GM12801 (cell line): ENCODE measurements around the gene AGAP3.

Experiments
- TF ChIP-seq, protein P1 (sequence below): IDR thresholded peaks from one replicate; pipeline ENCODE4 v1.5.1; 2011; ENCODE audit warnings: control low read depth; ENCODE audit not compliant: insufficient read length; ENCODE audit errors: extremely low read depth

Gene AGAP3

GRCh38 chr7:151089893-151090730 is 3.8 kb downstream of the AGAP3 start:
- TF ChIP-seq, protein P1, sequence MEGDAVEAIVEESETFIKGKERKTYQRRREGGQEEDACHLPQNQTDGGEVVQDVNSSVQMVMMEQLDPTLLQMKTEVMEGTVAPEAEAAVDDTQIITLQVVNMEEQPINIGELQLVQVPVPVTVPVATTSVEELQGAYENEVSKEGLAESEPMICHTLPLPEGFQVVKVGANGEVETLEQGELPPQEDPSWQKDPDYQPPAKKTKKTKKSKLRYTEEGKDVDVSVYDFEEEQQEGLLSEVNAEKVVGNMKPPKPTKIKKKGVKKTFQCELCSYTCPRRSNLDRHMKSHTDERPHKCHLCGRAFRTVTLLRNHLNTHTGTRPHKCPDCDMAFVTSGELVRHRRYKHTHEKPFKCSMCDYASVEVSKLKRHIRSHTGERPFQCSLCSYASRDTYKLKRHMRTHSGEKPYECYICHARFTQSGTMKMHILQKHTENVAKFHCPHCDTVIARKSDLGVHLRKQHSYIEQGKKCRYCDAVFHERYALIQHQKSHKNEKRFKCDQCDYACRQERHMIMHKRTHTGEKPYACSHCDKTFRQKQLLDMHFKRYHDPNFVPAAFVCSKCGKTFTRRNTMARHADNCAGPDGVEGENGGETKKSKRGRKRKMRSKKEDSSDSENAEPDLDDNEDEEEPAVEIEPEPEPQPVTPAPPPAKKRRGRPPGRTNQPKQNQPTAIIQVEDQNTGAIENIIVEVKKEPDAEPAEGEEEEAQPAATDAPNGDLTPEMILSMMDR = no peak

GRCh38 chr7:151091003-151091402 is 4.7 kb downstream of the AGAP3 start:
- TF ChIP-seq, protein P1 = no peak

GRCh38 chr7:151091431-151091830 is 5.2 kb downstream of the AGAP3 start:
- TF ChIP-seq, protein P1 = no peak

GRCh38 chr7:151091988-151092387 is 5.7 kb downstream of the AGAP3 start:
- TF ChIP-seq, protein P1 = no peak

DNA sequence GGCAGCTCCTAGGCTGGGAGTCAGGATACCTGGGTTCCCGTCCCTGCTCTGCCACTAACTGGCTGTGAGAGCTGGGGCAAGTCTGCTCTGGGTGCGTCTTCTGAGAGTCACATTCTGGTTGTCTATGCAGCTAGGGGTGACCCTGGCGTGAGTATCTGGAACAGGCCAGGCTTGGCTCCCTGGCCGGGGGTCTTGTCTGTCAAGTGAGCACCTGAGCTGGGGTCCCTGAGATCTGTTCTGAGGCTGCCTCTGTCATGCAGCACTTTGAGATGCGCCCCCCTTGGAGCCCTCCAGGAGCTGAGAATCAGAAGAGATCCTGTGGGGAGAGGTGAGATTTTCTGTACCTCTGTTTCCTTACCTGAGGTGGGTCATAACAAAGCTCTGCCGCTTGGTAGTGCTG is 7.5 kb downstream of the AGAP3 start:
- TF ChIP-seq, protein P1 = no peak

DNA sequence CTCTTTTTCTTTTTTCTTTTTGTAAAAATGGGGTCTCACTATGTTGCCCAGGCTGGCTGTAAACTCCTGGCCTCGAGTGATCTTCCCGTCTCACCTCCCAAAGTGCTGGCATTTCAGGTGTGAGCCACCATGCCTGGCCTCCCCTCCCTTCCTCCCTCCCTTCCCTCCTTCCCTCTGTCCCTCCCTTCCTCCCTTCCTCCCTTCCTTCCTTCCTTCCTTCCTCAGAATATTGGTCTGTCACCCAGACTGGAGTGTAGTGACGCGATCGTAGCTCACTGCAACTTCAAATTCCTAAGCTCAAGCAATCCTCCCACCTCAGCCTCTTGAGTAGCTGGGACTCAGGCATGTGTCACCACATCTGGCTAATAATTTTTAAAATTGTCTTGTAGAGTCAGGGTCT is 8.4 kb downstream of the AGAP3 start:
- TF ChIP-seq, protein P1 = no peak

DNA sequence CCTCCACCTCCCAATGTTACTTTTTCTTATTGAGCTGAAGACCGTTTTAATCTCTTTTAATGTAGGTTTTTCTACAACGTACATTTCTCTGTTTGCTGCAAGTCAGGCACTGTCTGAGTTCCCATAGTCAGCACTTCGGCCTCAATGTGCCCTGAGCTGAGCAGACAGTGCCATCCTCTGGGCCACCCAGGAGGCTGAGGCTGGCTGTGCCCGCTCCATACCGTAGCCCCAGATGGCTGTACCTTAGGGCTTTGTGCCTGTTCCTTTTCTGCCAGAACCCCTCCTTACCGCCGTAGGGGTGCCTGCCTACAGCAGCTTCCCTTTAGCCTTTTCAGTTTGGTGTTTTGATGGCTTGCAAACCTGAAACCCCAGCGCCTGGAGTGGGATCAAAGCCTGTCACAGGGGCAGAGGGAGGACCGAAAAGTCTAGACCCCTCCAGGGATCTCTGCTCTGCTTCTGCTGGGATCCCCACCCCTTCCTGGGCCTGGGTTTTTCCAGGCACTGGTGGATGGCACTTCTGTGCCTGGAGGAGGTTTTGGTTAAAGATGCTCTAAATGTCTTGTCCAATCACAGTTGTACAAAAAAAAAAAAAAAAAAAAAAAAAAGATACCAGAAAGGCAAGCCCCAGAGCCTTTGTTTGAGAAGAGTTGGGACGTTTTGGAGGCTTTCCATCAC is 9.0 kb downstream of the AGAP3 start:
- TF ChIP-seq, protein P1 = no peak
